OCI-LY1 (cell line): ENCODE measurements around the gene YIPF3.

ENCODE experiments used
- CTCF ChIP-seq: fragments of 200-600 bp; sonication (generic), shearing (Covaris generic); IDR thresholded peaks from 2 replicates; pipeline ENCODE4 v1.5.1; 2017; ENCODE audit warnings: mild to moderate bottlenecking, antibody characterized with exemption, low read length, moderate library complexity, mixed read lengths
- EZH2 ChIP-seq: fragments of 200-600 bp; sonication (generic), shearing (Covaris generic); IDR thresholded peaks from 2 replicates; pipeline ENCODE4 v1.8.0; 2017; ENCODE audit warnings: borderline replicate concordance, mixed run types, mild to moderate bottlenecking, antibody characterized with exemption, low read length, moderate library complexity, mixed read lengths

GRCh38 chr6:43541774-43542471, 25.2 kb upstream of the YIPF3 start:
- TF ChIP-seq CTCF (no peak), EZH2 (no peak)
